Small intestine (tissue), 7 donors: ENCODE measurements around the gene OTP. TPM values are rescaled to one million over a fixed set of nuclear protein-coding genes. Genes with fewer than 3 reads are reported as not detected.

Experiments used
- DNase-seq, 2 donors: peaks; one replicate each; pipeline versions ENCODE4 v3.0.0 to v3.0.0-alpha.2; 2013
- FAIRE-seq: peaks from 2 replicates; lab custom pipeline; 2012; peaks lifted over from hg19 to GRCh38; lab: Jason Lieb, UNC
- H3K27ac ChIP-seq, 3 donors: one replicate each; pipeline ENCODE4 v1.5.1; 2013; ENCODE audit warnings: low read length in 2 of 3, mild to moderate bottlenecking in 2 of 3, control low read depth in 1 of 3, inconsistent platforms in 1 of 3, low read depth in 1 of 3, moderate library complexity in 1 of 3
- H3K27me3 ChIP-seq, 3 donors: one replicate each; pipeline ENCODE4 v1.6.1; 2013; ENCODE audit warnings: low read length in 3 of 3, inconsistent platforms in 1 of 3; ENCODE audit not compliant: control insufficient read depth in 3 of 3, insufficient read depth in 3 of 3
- H3K36me3 ChIP-seq, 3 donors: one replicate each; pipeline ENCODE4 v1.6.1; 2013; ENCODE audit warnings: low read length in 3 of 3, inconsistent platforms in 1 of 3, low read depth in 1 of 3, mild to moderate bottlenecking in 1 of 3, moderate library complexity in 1 of 3; ENCODE audit not compliant: control insufficient read depth in 3 of 3, insufficient read depth in 2 of 3
- H3K4me1 ChIP-seq, 3 donors: one replicate each; pipeline ENCODE4 v1.6.1; 2013; ENCODE audit warnings: low read length in 2 of 3, inconsistent platforms in 1 of 3, low read depth in 1 of 3, mild to moderate bottlenecking in 1 of 3, moderate library complexity in 1 of 3; ENCODE audit not compliant: control insufficient read depth in 3 of 3, insufficient read depth in 2 of 3
- H3K4me3 ChIP-seq, 3 donors: one replicate each; pipeline ENCODE4 v1.5.1; 2013; ENCODE audit warnings: low read length in 3 of 3, control low read depth in 1 of 3, inconsistent platforms in 1 of 3, low read depth in 1 of 3, mild to moderate bottlenecking in 1 of 3, moderate library complexity in 1 of 3
- H3K9me3 ChIP-seq, 2 donors: one replicate each; pipeline ENCODE4 v1.6.1; 2013; ENCODE audit warnings: low read depth in 1 of 2, low read length in 1 of 2; ENCODE audit not compliant: control insufficient read depth in 2 of 2, insufficient read depth in 1 of 2
- WGBS, 3 donors: extraction: QIAGEN DNeasy Blood & Tissue Kit; methylation state at CpG; one replicate each; pipeline ENCODE4 v1.1.7; 2013; 5-methylcytosine and 5-hydroxymethylcytosine counted together
- polyA plus RNA-seq, 4 donors: library from polyadenylated mRNA; stranded (reverse) in 3 of 4; unstranded in 1 of 4; fragments of 200-250 nt in 3 of 4; fragments of 120-200 nt in 1 of 4; gene quantifications; one replicate each; pipeline versions ENCODE4 v1.2.1 to v1.2.3, GENCODE V29; 2013
- donor health status: healthy with polysubstance abuse.
- donor health status: control.
- donor health status: control.
- donor health status: Bipolar disorder and iron deficiency.
- donor health status: healthy.

OTP gene
- polyA plus RNA-seq, 4 donors = not detected

DNA sequence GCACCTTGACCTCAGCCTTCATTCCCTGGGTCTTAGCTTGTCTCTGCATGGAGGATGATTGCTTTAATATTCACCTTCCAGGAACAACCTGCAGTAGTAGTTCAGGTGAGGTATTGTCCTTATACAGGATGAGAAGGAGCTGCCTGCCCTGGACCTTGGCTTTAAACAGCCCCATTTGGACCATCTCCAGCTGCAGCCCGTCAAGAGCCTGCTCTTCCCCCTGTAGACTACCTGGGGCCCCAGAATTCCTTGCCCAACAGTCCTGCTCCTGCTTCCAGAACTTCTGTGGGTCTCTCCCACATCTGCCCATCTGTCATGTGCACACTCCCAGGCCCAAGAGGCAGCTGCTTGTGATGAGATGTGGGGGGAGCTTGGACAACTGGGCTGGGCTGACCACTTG lies 12.2 kb upstream of the OTP start:
- FAIRE-seq = no peak
- DNase-seq = no peak
- Histone ChIP-seq H3K4me3 (no peak overlapping the region), H3K9me3 (no peaks in the 10 kb centered on the region), H3K27ac (no peak overlapping the region), H3K27me3 (peaks cover 0 to 52% (median 14%) of the 10 kb centered on the region in 3 donors), H3K4me1 (no peaks in the 10 kb centered on the region), H3K36me3 (no peaks in the 10 kb centered on the region)
- WGBS, 3 donors = 17 to 39% (median 17%) methylated on average over 1 of the region's 1 CpG

DNA sequence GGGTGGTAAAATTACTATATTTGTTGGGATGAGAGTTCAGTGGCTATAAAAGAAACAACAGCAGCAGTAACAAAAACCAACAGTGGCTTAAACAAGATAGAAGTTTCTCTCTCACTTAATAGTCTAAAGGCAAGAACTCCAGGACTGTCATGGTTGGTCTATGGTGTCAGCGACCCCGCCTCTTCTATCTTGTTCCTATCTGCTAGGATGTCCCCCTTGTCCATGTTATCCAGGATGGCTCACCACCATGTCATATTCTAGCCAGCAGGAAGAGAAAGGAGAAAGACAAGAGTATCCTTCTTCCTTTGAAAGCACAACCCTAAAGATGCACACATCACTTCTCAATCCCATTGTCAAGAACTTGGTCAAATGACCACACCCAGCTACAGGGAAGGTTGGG lies 11.3 kb upstream of the OTP start:
- Histone ChIP-seq H3K9me3 (no peaks in the 10 kb centered on the region), H3K27ac (no peak overlapping the region), H3K4me1 (peaks cover 0 to 5% (median 0%) of the 10 kb centered on the region in 3 donors), H3K4me3 (no peak overlapping the region), H3K36me3 (no peaks in the 10 kb centered on the region), H3K27me3 (peaks cover 0 to 59% (median 16%) of the 10 kb centered on the region in 3 donors)
- FAIRE-seq = no peak
- 80 to 91% (median 90%) methylated on average over 2 of the region's 2 CpGs for WGBS, 3 donors
- DNase-seq = no peak

DNA sequence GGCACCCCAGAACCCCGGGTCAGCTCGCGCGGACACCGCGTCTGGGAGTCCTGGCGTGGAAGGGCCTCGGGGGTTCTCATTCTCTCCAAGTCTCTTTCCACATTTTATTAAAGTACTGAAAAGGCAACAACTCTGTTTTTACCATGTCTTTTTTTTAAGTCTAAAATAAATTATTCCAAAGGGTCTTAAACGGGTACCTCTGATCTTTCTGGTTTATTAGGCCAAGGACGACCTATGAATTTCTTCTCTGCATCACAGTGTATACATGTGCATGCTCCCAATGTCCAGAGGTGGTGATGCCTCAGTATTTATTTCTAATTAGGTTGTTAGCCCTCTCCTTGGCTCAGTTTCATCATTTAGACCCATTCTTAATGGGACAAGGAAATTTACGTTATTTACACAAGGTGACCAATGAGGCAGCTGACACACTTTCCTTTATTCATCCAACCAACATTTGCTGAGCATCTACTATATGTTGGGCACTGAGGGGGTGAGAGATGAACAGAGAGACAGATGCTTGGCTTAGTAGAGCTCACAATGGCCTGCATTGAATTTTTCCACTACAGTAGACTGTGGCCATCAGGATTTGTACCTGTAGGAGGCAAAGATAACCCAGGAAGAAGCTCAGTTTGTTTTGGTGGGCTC lies 7.6 kb upstream of the OTP start:
- Histone ChIP-seq H3K27me3 (peaks cover 0 to 79% (median 34%) of the 10 kb centered on the region in 3 donors), H3K27ac (no peak overlapping the region), H3K4me3 (peak overlapping the region in 1 of 3 donors; percentile 35), H3K36me3 (no peaks in the 10 kb centered on the region), H3K4me1 (peaks cover 0 to 7% (median 0%) of the 10 kb centered on the region in 3 donors), H3K9me3 (no peaks in the 10 kb centered on the region)
- no peak for FAIRE-seq
- DNase-seq = no peak
- WGBS, 3 donors = 35 to 53% (median 36%) methylated on average over 11 of the region's 11 CpGs

DNA sequence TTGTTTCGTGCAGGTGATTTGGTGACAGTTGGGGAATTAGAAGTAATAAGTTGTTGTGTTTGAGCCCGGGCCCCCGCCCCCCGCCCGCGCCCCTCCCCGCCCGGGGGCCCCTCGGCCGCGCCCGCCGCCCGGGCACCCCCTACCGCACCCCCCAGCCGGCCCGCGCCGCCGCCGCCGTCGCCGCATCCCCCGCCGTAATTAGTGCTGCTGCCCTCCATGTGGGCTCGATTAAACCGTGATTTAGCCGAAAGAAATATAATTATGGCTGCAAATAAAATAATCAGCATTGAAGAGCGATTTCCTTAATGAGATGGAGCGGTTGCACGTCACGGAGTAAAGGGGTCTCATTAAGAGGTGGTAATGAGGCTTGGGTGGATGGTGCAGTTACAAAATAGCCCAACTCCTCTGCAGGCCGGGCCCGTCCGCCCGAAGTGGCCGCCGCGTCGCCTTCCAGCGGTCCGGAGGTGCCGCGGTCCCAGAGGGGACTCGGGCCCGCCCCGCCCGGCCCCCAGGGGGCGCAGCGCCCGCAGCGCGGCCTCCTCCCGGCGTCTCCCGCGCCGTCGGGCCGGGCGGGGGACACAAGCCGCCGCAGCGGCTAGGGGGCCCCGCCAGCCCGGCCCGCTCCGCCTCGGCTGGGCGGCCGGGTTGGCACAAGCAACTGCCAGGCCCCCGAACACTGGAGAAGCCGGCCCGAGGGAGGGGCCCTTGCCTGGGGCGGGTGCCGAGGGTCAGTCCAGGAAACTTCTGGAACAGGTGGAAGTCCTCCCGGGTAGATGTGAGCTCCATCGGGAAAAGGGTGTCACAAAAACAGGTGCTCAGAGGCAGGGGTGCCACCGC lies 6.9 kb upstream of the OTP start:
- FAIRE-seq = no peak
- Histone ChIP-seq H3K27me3 (peaks cover 6 to 82% (median 38%) of the 10 kb centered on the region in 3 donors), H3K4me3 (peak overlapping the region in 1 of 3 donors; percentile 35), H3K36me3 (no peaks in the 10 kb centered on the region), H3K4me1 (peaks cover 0 to 7% (median 0%) of the 10 kb centered on the region in 3 donors), H3K9me3 (no peaks in the 10 kb centered on the region), H3K27ac (no peak overlapping the region)
- DNase-seq = peak in 1 of 2 donors; percentile 61
- 2 to 3% (median 2%) methylated on average over 65 to 80 of the region's 80 CpGs for WGBS, 3 donors

DNA sequence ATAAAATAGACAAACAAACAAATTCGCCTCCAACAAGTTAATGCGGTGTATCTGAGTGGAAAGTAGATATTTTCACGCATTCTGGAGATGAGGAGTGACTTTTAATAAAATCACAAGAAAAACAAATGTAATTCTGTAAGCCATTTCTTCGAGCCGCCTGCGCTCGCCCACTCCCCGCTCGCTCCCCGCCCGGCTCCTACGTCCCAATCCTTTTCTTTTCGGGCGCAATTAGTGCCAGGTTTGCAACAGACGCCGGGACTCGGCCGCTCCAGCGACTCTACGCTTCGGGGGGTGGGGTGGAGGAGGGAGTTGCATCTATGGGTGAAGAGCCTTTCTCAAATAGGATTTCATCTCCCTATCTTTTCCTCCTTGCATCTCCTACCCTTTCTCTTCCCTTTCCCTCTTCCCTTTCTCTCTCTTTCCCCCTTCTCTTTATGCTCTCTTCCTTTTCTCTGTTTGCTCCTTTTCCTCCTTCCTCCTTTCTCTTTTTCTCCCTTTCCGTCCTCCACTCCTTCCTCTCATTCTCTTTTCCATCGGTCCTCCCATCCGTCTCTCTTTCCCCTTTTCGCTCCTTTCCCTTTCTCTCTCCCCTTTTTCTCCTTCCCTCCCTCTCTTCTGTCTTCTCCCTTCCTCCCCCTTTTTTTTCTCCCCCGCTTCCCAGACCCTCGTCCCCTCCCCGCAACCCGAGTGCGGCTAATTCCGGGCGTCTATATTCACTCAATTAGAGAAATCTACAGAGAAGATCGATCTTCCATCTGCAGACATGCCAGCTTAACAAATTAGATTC lies 6.1 kb upstream of the OTP start:
- peak overlapping the region in 1 of 3 donors; percentile 35 for H3K4me3 ChIP-seq
- FAIRE-seq (no peak), DNase-seq (peak in 1 of 2 donors; percentile 6)
- H3K36me3 ChIP-seq = no peaks in the 10 kb centered on the region
- H3K9me3 ChIP-seq = no peaks in the 10 kb centered on the region
- peaks cover 8 to 88% (median 43%) of the 10 kb centered on the region in 3 donors for H3K27me3 ChIP-seq
- 7 to 13% (median 12%) methylated on average over 33 of the region's 33 CpGs for WGBS, 3 donors
- H3K27ac ChIP-seq = no peak overlapping the region
- peaks cover 0 to 7% (median 0%) of the 10 kb centered on the region in 3 donors for H3K4me1 ChIP-seq

DNA sequence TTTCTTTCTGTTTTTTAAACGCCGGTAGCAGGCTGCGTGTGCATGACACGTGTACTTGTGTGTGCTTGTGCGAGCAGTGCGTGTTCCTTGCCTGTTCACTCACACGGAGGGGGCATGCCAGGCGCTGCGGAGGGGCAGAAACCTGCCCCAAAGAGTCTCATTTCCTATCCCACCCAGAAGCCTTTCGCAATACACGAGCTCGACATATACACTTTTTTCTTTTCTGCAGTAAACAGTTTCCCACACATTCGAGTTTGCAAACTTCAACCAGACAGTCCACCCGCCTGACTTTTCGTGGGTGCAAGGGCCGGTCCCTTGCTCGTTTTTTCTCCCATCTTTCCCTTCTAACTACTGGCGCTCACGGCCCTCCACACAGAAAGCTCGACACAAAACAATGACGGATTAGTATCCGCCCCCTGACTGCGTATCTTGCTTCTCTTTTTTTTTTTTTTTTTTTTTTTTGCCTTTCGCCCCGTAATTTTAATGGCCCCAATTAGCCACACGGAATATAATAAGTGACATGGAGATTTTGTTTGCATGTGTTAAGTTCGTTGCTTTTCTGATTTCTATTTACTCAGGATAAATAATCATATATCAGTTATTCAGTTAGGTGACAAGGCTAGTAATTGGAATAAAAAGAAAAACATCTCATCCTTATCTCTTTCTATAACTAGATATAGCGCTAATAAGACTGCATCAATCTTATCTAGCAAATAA lies 5.3 kb upstream of the OTP start:
- FAIRE-seq (no peak), DNase-seq (peak in 1 of 2 donors; percentile 21)
- Histone ChIP-seq H3K36me3 (no peaks in the 10 kb centered on the region), H3K27me3 (peaks cover 12 to 91% (median 49%) of the 10 kb centered on the region in 3 donors), H3K4me1 (peaks cover 0 to 7% (median 0%) of the 10 kb centered on the region in 3 donors), H3K9me3 (peaks cover 0 to 4% of the 10 kb centered on the region in 2 donors), H3K4me3 (no peak overlapping the region), H3K27ac (no peak overlapping the region)
- WGBS, 3 donors = 6 to 11% (median 11%) methylated on average over 28 of the region's 28 CpGs

DNA sequence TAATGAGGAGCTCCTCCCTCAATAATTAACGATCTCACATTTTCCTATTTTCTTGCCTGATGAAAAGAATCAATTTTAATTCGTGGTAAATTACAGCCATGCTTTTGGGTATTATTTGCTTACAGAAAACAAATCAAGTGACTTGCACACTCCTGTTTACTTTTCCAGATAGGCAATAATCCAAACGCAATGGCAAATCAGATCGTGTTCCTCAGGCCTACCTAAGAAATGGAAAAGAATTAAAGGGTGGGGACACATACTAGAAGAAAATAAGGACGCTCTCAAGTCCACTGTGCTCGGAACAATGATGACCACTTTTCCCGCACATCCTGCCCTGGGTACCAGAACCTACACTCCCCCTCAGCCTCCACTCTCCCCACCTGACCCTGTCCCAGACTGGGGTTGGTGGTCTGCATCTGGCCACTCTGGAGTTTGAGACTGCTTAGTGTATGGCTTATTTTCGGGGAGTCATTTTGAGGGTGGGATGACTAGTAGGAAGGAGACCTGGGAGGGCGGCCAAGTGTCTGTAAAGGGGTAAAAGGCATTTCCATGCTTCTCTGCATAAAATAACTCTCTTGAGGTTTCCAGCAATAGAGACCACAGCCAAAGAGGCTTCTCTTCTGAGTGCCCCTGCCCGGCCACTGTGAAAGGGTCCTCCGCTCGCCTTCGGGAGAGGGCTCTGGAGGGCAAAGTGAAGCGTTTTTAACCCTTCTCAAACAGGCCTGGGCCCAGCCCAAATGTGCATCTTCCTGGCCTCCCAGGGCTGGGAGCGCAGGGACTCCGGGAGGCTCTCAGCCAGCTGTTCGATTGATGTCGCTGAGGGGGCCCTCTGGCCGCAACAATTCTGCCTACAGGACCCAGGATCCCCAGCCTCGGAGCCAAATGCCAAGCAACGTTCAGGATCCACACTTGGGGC lies 4.5 kb upstream of the OTP start:
- Histone ChIP-seq H3K4me1 (peaks cover 0 to 7% (median 0%) of the 10 kb centered on the region in 3 donors), H3K27me3 (peaks cover 12 to 91% (median 54%) of the 10 kb centered on the region in 3 donors), H3K27ac (no peak overlapping the region), H3K36me3 (no peaks in the 10 kb centered on the region), H3K4me3 (no peak overlapping the region), H3K9me3 (peaks cover 0 to 4% of the 10 kb centered on the region in 2 donors)
- no peak for FAIRE-seq
- 8 to 18% (median 13%) methylated on average over 21 of the region's 21 CpGs for WGBS, 3 donors
- no peak for DNase-seq
